HepG2 (cell line): ENCODE results near the gene INO80B. TPM values are rescaled to one million over a fixed set of nuclear protein-coding genes. Genes with fewer than 3 reads are reported as not detected.
A peak's percentile ranks its signal among the peaks of the same experiment; 100 is the strongest.

Experiments
- CENPX ChIP-seq: sonication (generic); formaldehyde crosslinking; IDR thresholded peaks from 2 replicates; pipeline ENCODE4 v1.9.0; 2021; ENCODE audit warnings: mild to moderate bottlenecking, missing genetic modification reagents, moderate library complexity
- NFIB ChIP-seq: sonication (generic); formaldehyde crosslinking; IDR thresholded peaks from 2 replicates; pipeline ENCODE4 v1.9.0; 2021; ENCODE audit warnings: missing genetic modification reagents, mild to moderate bottlenecking, borderline replicate concordance
- RBM39 ChIP-seq: fragments of 200-400 bp; formaldehyde crosslinking; IDR thresholded peaks from one replicate; pipeline ENCODE4 v1.6.1; 2018; ENCODE audit warnings: antibody characterized with exemption, mild to moderate bottlenecking, low read depth, low read length; ENCODE audit not compliant: poor library complexity, severe bottlenecking
- REST ChIP-seq, 2 experiments: IDR thresholded peaks; 2 replicates each; pipeline ENCODE4 v1.6.1; 2011 to 2012; ENCODE audit warnings: low read length in 2 of 2, borderline replicate concordance in 1 of 2, low read depth in 1 of 2, mild to moderate bottlenecking in 1 of 2, moderate library complexity in 1 of 2
- SCMH1 ChIP-seq: sonication (generic); formaldehyde crosslinking; IDR thresholded peaks from 2 replicates; pipeline ENCODE4 v1.9.0; 2021; ENCODE audit warnings: missing genetic modification reagents, mild to moderate bottlenecking, borderline replicate concordance
- SNAPC2 ChIP-seq: sonication (generic); formaldehyde crosslinking; IDR thresholded peaks from 2 replicates; pipeline ENCODE4 v1.8.1; 2022; ENCODE audit warnings: mild to moderate bottlenecking, missing genetic modification reagents
- ZBTB4 ChIP-seq: sonication (generic); formaldehyde crosslinking; IDR thresholded peaks from 2 replicates; pipeline ENCODE4 v1.4.0; 2020; ENCODE audit warnings: missing genetic modification reagents, mild to moderate bottlenecking, borderline replicate concordance
- ZBTB44 ChIP-seq: sonication (generic); formaldehyde crosslinking; IDR thresholded peaks from 2 replicates; pipeline ENCODE4 v1.4.0; 2020; ENCODE audit warnings: missing genetic modification reagents
- ZMAT3 ChIP-seq: sonication (generic); formaldehyde crosslinking; conservative IDR thresholded peaks from 2 replicates; pipeline ENCODE4 v1.7.0; 2021; ENCODE audit warnings: missing genetic modification reagents
- ZNF136 ChIP-seq: sonication (generic); formaldehyde crosslinking; IDR thresholded peaks from 2 replicates; pipeline ENCODE4 v1.8.1; 2022; ENCODE audit warnings: low read depth, mild to moderate bottlenecking, moderate library complexity, missing genetic modification reagents
- ZNF280B ChIP-seq: sonication (generic); formaldehyde crosslinking; IDR thresholded peaks from 2 replicates; pipeline ENCODE4 v1.5.0; 2020; ENCODE audit warnings: missing genetic modification reagents, mild to moderate bottlenecking, borderline replicate concordance
- ZNF607 ChIP-seq: sonication (generic); formaldehyde crosslinking; IDR thresholded peaks from 2 replicates; pipeline ENCODE4 v1.5.1; 2020; ENCODE audit warnings: missing genetic modification reagents, mild to moderate bottlenecking, borderline replicate concordance
- polyA plus RNA-seq, 8 experiments: library from polyadenylated mRNA; depleted of rRNA in 3 of 8; stranded (reverse) in 7 of 8; unstranded in 1 of 8; fragments of >200 nt; fragmentation: Illumina TruSeq in 4 of 8; extraction: Trizol in 4 of 8; gene quantifications; 2 replicates each; pipeline versions ENCODE4 v1.2.1 to v1.2.3, GENCODE V29; 2011 to 2016; ENCODE audit warnings: low read depth in 4 of 8, missing spikeins in 1 of 8, mixed read lengths in 1 of 8; ENCODE audit not compliant: insufficient read depth in 1 of 8
- total RNA-seq, 5 experiments: library from RNA; depleted of rRNA; stranded (reverse); fragments of >200 nt; fragmentation: Illumina TruSeq; extraction: Trizol; gene quantifications; 2 replicates each; pipeline ENCODE4 v1.2.3, GENCODE V29; 2016; ENCODE audit warnings: low read depth in 1 of 5

INO80B gene
- total and polyA plus RNA-seq, 2 of the 13 experiments (the other 11 are each of a cell fraction or from before 2014, with no cell fraction given), result 6.2 to 14.5 TPM

GRCh38 chr2:74464406-74464805 lies 9.5 kb downstream of the INO80B start (continued):
- peak; percentile 3; the same call in 1 of the 2 replicates for TF ChIP-seq ZNF280B (CRISPR knock-in tag)
- TF ChIP-seq SCMH1 (CRISPR knock-in tag), result no peak
- TF ChIP-seq ZNF136, result no peak
- TF ChIP-seq RBM39, result no peak
- no peak for TF ChIP-seq ZBTB44 (CRISPR knock-in tag)
- 0 out of 2 replicates have a peak, but pooled peaks have one; percentile 6 for TF ChIP-seq ZMAT3 (CRISPR knock-in tag)
- no peak for TF ChIP-seq ZNF607
- TF ChIP-seq ZBTB4 (CRISPR knock-in tag), result no peak
- peak; percentile 66; the same call in 1 of the 2 replicates for TF ChIP-seq SNAPC2 (CRISPR knock-in tag)
- TF ChIP-seq CENPX, result no peak
- TF ChIP-seq NFIB (CRISPR knock-in tag), result 0 out of 2 replicates have a peak, but pooled peaks have one; percentile 76
- no peak for TF ChIP-seq REST (IDR thresholded peaks at IDR 0.05; ENCODE audit: borderline replicate concordance in 1 of 2, low read depth in 1 of 2, low read length in 2 of 2)
